UCSD-AML1 (cell line): Measurements from ENCODE around the gene CUX1.

Source experiments
- DNase-seq: peaks from one replicate; lab custom pipeline; 2025; ENCODE audit not compliant: unreplicated experiment; lab: John Stamatoyannopoulos, UW

The CUX1 gene

DNA sequence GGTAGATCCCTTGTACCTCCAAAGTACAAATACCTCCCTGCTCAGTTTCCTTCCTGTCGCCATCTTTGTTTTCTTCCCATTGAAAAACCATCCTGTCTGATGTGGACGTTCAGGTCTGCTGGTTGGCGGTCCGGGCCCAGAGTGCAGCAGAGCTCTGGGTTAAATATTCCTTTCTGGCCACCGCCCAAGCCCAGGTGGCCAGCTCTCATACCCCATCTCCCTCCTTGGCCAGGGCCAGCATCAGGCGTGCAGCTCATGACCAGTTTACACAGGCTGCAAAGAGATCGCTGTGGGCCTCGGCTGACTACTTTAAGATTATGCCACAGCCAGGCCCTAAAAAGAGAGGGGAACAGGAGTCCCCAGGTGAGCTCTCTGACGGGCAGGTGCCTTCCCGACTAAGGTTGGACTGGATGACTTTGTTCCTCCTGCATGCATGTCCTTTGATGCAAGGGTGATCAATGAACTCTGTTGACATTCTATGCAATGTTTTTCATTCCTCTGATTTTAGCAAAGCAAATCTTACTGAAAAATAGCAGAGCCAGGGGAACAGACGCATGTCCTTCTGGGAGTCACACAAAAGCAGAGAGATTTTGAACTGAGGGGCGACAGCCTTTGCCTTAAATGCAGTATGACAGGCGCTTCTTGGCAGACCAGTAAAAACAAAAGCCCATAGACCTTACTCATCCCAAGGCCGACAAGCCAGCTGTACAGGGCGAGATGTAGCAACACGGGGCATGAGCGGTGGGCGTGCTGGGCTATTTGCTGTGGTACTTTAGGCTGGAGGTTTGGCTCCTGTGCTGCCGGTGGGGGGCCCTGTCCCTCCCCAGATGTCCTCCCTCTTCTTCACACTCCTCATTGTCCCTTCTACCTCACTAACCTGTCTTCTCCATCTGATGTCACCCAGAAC, 435.9 kb downstream of the CUX1 start:
- DNase-seq = no peak

DNA sequence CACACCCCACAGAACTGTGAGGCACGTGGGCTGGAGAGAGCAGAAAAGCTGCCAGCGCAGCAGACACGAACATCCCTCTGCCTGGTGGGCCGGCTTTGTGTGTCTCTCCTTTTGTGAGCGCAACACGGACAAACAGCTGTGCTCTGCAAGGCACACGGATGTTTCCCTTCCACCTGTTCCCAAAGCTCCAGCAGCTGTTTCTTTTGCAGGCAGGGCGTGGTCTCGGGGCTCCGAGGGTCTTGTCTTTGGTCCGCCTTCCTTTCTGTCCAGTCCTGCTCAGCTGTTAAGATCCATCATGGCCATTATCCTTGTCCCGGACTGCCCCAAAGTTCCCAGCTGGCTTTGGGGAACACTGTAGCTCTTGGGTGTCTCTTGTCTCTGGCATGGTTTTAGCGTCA, 436.5 kb downstream of the CUX1 start:
- DNase-seq = no peak

DNA sequence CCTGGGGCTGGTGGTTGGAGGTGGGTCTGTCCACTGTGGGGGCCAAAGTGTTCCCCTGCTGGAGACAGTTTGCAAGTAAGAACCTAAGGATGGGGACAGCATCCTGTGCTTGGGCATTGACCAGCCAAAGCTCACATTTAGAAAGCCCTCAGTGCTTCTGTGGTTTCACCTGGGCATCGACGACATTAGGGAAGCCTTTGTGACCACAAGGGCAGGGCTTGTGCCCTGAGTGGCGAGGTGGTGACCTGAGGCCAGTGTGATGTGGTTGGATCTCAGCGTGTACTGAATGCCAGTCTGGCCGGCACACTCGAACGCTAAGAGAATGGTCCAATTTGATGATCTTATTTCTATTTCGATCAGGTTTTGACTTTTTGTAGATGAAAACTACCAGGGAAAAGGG, 437.1 kb downstream of the CUX1 start:
- no peak for DNase-seq

DNA sequence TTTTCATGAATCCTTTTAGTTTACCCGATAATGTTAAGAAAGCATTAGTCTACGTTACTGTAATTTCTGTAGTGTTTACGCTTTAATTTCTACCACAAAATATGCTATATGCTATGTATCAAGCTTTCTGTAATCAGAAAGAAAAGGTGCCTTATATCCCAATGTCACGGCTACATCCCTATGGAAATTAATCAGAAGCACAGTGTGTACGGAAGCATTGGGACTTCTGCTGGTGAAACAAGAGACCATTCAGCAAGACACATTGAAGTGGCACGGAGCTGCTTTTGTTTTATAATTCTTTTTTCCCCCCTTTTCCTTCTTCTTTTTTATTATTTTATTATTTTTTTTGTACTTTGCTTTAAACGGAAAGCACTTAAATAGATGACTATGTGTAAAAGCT, 438.1 kb downstream of the CUX1 start:
- no peak for DNase-seq

DNA sequence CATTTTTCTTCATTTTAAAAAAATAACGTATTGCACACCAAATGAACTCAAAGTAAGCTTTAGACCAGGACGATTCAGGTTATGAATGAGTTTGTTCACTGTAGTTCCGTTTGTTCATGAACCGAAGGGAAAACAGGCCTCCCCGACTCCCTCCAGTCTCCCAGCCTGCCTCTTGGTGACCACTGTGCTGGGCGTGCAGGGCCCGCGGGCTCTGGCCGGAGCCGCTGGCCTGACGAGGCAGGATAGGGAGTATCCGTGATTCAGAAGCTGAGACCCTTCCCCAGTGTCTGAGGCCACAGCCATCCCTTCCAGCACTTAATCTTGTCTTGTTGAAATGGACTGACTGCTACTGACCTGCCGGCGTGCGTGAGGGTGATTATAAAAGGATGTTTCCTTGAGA, 438.5 kb downstream of the CUX1 start:
- no peak for DNase-seq

DNA sequence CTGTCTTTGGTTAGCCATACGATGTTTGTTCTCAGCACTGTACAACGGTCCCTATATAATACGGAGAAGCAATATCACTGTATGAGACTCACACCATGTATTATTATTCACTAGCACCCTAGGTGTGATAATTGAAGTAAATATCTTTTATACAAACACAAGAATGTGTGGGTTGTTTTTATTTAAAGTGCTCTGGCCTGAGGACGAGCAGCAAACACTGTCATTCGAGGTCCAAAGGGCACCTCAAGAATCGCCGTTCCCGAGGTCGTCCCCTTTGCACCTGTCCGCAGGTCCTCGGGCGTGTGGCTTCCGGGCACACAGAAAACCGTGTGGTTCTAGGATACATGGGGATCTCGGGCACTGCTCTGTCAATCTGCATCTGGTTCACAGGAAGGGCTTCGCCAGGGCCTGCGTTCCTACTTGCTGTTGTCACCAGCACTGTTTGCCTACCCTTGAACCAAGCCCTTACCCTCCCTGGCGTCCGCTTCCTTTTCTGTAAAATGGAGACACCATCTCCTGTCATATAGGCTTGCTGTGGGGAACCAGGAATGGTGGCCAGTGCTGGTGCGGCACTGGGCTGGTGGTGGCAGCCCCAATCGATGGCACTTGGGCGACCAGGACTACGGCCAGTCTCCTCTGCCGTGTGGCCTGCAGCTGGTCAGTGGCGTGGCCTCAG, 440.8 kb downstream of the CUX1 start:
- DNase-seq = no peak

DNA sequence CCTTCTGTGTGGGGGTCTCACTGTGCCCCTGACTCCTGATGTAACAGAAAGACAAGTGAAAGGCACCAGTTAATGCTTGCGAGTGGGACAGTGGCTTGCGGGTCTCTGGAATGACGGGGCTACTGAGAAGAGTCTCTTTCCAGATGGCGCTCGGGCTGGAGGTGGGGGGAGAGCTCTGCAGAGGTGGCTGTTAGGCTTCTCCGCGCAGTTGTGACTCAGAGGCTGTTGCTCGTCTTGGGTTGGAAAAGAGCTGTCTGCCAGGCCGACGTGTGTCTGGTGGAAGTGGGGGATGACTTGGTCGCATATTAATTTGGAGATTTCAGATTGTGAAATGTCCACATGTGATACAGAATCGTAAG, 441.3 kb downstream of the CUX1 start:
- no peak for DNase-seq

DNA sequence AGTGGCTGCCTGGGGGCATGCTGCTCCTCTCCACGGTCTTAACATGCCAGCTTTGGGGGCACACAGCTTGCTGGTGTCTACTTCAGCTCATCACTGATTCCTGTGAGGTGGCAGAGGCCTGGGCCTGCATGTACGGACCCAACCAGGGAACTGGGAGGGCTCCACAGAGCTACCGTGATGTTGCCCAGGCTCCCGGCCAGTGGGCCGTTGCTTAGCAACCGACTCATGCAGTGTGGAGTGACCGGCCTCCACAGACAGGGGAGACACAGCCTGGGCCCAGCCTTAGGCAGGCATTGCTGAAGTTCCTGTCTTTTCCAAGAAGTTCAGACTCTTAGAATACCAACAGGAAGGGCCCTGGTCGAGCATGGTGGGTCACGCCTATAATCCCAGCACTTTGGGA, 443.4 kb downstream of the CUX1 start:
- no peak for DNase-seq

DNA sequence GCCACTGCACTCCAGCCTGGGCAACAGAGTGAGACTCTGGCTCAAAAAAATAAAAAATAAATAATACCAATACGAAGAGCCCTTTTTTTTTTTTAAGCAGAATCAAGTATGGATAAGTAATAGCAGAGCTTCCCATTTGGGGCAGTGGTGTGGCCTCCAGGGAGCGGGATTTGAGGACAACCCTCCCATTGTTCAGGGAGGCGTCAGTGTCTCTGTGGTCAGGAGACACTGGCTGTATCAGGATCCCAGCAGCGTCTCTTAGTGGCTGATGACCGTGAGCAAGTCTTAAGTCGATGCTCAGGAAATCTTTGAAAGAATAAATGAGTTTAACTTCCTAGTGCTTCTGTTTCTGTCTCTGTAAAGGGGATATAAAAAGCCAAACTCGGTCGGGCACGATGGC, 444.0 kb downstream of the CUX1 start:
- DNase-seq = no peak

DNA sequence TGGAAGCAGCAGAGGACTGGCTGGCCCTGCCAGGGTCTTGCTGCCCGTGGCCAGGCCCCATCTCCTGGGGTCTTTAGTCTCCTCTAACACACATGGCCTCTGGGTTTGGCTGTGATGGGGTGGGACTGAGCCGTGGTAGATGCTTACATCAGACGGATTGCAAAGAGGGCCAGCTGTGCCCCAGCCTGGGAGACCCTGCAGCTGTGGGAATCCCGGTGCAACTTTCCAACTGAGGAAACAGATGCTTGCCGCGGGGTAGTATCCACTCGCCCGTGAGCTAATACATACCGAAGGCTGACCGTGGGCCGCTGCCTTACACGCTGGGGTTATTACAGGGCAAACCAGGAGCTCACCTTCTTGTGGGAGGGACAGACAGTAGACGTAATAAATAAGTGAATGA, 445.1 kb downstream of the CUX1 start:
- DNase-seq = no peak

DNA sequence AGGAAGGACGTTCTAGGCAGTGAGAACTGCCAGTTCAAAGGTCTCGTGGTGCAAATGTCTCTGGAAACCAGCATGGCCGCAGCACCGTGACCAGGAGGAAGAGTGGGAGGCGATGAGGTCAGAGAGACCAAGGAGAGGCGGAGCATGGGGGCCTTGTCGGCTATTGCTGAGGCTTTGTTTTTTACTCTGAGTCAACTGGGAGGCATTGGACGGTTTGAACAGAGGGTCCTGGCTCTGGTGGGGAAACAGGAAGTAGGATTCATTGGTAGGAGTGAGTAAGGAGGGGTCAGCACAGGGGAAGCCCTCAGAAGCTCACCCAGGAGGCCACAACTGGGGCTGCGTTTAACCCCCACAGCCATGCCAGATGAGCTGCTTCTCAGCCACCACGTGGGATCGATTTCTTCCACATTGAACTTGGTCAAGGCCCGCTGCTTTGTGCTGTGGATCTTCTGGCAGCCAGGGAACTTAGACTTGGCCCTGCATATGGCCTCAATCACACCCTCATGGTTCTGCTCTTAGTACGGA, 447.0 kb downstream of the CUX1 start:
- no peak for DNase-seq

DNA sequence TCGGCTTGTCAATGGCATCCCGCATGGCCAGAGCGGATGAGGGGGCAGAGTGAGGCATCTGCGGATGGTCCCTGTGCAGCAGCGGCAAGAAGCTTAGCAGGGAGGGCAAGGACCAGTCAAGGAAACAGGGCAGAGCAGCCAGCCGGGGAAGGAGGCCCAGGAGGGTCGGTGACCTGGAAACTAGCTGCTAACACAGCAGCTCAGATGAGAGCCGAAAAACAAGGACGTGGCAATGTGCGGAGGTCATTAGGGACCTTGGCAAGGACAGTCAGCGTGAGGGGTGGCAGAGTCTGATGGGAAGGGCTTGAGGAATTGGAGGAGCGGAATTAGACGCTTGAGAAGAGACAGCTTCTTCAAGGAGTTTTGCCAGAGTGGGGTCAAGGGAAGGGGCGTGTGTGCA, 449.1 kb downstream of the CUX1 start:
- DNase-seq = no peak

DNA sequence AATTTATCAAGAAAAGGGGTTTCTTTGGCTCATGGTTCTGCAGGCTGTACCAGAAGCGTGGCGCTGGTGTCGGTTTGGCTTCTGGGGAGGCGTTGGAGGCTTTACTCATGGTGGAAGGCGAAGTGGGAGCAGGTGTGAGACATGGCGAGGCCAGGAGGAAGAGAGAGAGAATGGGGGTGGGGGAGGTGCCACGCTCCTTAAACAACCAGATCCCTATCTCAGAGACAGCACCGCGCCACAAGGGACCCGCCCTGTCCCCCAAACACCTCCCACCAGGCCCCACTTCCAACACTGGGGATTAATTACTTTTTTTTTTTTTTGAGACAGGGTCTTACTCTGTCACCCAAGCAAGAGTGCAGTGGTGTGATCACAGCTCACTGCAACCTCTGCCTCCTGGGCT, 451.2 kb downstream of the CUX1 start:
- no peak for DNase-seq

DNA sequence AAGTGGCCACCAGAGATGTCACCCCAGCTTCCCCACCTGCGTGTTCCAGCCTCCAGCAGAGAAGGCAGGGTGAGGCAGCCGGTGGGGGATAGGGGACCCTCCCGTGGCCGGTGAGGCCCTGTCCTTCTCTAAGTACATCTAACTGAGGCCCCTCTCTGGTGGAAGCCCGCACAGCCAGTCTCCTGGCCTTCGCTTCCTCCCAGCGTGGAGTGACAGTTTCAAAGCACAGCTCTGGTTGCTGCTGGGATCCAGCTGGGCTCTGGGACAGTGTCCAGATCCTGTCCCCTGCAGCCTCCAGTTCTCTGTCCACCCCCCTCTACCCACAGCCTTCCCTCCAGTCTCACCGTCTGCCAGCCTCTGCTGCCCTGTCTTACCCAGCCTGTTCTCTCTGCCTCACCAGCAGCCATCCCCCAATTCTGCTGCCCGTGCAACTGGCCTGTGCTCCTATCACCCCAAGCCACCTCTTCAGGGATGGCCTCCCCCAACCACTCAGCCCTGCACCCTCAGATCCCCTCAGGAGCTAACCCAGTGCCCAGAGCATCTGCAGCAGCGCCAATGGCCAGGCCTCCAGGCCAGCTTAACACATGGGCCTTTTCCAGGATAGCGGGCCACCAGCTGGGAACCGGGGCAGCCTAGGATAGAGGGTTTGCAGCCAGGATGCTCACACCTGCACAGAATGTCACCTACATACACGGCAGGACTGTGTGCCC, 452.9 kb downstream of the CUX1 start:
- no peak for DNase-seq

DNA sequence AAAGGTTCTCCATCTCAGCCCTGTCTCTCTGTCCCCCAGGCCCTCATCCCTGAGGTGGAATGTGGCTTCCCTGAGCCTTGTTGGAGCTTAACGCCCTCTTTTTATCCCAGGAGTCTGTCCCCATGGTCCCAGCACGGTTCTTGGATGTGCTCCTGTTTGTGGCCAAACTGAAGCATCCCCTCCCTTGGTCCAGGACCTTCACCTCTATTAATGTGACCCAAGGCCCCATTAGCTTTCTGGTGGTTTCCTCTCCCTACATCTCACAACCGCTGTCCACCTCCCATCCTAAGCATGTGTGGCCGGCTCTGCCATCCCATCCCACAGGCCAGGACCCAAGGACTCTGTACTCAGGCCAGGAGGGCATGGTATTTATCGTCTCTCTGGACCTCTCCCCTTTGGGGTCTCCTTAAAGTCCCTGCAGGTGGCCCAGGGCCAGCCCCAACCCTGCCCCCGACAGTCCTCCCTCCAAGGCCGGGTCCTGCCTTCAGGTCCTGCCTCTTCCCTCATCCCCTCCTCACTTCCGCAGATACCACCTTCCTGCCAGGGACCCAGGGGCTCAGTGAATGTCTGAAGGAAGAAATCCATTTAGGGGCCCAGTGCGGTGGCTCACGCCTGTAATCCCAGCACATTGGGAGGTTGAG, 453.9 kb downstream of the CUX1 start:
- no peak for DNase-seq

DNA sequence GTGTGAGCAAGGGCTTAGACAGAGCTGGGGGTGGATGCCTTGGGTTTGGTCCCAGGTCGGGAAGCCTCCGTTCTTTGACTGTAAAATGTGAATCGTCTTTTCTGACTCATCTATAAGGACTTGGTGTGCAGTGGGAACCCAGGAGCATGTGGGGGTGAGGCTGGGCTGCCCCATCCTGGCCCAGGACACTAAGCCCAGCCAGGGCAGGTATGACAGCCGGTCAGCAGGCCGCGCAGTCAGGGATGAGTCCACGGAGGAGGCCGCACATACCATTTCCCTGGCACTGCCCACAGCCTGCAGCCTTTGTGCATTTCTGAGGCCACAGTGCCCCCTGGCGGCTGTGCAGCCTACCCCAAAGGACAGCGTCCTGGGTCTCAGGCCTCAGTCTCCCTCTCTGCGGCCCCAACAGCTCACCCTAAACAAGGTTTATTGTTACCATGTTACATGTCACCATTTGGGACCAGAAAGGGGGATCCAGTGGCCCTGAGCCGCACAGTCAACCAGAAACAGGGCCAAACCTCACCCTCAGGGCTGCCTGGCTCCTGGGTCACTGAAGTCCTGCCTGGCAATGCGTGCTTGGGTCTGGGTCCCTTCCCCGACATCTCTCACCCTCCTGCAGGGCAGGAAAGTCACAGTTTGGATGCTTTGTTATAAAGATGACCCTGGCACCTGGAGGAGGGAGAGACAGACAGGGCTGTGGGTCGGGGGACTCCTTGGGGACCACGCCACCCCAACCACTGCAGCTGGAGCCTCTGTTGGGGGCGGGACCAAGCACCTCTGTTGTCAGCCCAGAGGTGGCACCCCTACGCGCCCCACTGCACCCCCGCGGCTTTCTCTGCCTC, 454.9 kb downstream of the CUX1 start:
- DNase-seq = peak; percentile 52

DNA sequence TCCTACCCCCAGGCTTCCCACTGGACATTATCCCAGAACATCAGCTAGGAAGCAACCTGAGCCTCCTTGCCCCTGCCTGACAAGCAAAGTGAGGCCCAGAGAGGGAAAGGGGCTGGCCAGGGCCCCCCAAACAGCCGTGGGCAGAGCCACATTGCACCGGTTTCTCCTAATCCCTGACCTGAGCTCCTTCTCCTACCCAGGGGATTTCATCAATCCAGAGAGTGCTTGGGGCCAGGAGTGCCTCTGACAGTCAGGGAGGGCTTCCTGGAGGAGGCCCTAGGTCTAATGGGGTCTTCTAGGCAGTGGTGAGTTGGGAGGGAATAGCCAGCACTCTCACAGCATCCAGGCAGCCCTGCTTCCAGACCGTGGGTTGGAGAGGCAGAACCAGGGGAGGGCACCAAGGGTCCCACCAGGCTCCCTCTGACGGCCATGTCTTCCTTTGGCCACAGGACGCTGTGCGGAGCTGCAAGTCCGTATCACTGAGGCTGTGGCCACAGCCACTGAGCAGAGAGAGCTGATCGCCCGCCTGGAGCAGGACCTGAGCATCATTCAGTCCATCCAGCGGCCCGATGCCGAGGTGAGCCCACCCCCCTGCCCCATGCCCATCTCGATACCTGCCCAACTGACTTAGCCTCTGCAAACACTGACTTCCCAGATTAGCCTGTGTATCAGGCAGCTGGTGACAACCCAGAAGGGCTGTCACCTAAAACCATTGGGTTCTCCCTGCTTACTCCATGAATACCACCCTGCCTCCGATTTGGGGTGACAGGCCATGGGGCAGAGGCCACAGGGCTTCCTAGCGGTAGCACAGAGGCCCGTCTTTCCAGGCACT, 455.7 kb downstream of the CUX1 start:
- DNase-seq = no peak

DNA sequence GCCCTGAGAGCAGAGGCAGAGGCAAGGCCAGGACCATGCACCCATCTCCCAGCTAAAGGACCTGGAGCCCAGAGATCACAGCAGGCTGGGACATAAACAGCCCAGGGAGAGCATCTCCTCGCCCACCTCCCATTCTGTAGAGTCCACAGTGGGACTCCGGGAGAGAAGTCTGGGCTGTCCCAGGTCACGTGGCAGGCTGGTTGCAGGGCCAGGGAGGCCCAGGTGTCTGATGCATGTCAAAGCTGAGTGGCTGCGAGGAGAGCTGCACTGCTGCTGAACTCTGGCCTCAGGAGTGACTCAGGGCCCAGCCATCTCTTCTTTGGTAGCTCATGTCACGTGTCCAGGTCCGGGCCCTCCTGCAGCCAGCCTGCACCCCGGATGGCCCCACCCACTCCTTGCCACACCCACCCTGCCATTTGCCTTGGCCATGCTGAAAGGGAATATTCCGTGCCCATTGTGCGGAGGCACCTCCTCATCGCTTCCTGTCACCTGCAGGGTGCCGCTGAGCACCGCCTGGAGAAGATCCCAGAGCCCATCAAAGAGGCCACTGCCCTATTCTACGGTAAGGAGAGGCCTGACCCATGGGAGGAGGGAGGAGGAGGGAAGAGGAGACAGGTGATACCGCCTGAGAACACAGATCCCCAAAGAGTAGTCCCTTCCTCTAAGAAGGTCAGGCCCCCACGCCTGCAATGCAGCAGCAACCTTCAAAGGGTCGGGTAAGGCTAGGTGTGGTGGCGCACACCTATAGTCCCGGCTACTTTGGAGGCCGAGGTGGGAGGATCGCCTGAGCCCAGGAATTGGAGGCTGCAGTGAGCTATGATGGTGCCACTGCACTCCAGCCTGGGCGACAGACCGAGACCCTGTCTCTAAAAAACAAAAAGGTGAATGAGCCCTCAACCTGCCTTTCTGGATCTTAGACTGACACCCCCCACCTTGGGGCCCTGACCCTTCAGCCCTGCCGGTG, 456.6 kb downstream of the CUX1 start:
- no peak for DNase-seq
